KMS-11 (cell line): ENCODE measurements around the gene PFDN5.
"Not testable (repeated sequence)": the region's sequence is repeated elsewhere in the genome, so short reads cannot be mapped to it uniquely, and the experiment has no call there.

Experiments
- H2AFZ ChIP-seq: fragments of 200-600 bp; sonication (generic); 2 replicates; pipeline ENCODE4 v1.6.1; 2016; ENCODE audit warnings: antibody characterized with exemption, mixed run types, low read depth
- H3K27ac ChIP-seq: fragments of 200-600 bp; sonication (generic); 2 replicates; pipeline ENCODE4 v1.6.1; 2016; ENCODE audit warnings: mild to moderate bottlenecking, mixed run types
- H3K27me3 ChIP-seq: fragments of 200-600 bp; sonication (generic); 2 replicates; pipeline ENCODE4 v1.6.1; 2017; ENCODE audit warnings: mild to moderate bottlenecking, low read depth, mixed run types, moderate library complexity; ENCODE audit not compliant: insufficient read depth
- H3K36me3 ChIP-seq: fragments of 200-600 bp; sonication (generic); 2 replicates; pipeline ENCODE4 v1.6.1; 2017; ENCODE audit warnings: mild to moderate bottlenecking, mixed run types; ENCODE audit not compliant: insufficient read depth
- H3K4me1 ChIP-seq: fragments of 200-600 bp; sonication (generic); 2 replicates; pipeline ENCODE4 v1.6.1; 2016; ENCODE audit warnings: mild to moderate bottlenecking, low read depth, mixed run types; ENCODE audit not compliant: poor library complexity, severe bottlenecking
- H3K4me2 ChIP-seq: fragments of 200-600 bp; sonication (generic); 2 replicates; pipeline ENCODE4 v1.7.0; 2016; ENCODE audit warnings: mild to moderate bottlenecking, mixed run types
- H3K4me3 ChIP-seq: fragments of 200-600 bp; sonication (generic); IDR thresholded peaks from 2 replicates; pipeline ENCODE4 v1.6.1; 2017; ENCODE audit warnings: low read depth, low read length, mixed read lengths; ENCODE audit not compliant: insufficient read depth
- H3K79me2 ChIP-seq: fragments of 200-600 bp; sonication (generic); 2 replicates; pipeline ENCODE4 v1.6.1; 2016; ENCODE audit warnings: low read depth, mixed run types; ENCODE audit not compliant: insufficient read depth
- H3K9ac ChIP-seq: fragments of 200-600 bp; sonication (generic); 2 replicates; pipeline ENCODE4 v1.6.1; 2016; ENCODE audit warnings: mild to moderate bottlenecking, mixed run types
- H4K20me1 ChIP-seq: fragments of 200-600 bp; sonication (generic); 2 replicates; pipeline ENCODE4 v1.6.1; 2016; ENCODE audit warnings: mild to moderate bottlenecking, mixed run types; ENCODE audit not compliant: insufficient read depth
- CTCF ChIP-seq: fragments of 200-600 bp; sonication (generic); conservative IDR thresholded peaks from 2 replicates; pipeline ENCODE4 v1.6.1; 2017; ENCODE audit warnings: low read depth, mild to moderate bottlenecking, antibody characterized with exemption, low read length, moderate library complexity, mixed read lengths

Gene PFDN5

DNA sequence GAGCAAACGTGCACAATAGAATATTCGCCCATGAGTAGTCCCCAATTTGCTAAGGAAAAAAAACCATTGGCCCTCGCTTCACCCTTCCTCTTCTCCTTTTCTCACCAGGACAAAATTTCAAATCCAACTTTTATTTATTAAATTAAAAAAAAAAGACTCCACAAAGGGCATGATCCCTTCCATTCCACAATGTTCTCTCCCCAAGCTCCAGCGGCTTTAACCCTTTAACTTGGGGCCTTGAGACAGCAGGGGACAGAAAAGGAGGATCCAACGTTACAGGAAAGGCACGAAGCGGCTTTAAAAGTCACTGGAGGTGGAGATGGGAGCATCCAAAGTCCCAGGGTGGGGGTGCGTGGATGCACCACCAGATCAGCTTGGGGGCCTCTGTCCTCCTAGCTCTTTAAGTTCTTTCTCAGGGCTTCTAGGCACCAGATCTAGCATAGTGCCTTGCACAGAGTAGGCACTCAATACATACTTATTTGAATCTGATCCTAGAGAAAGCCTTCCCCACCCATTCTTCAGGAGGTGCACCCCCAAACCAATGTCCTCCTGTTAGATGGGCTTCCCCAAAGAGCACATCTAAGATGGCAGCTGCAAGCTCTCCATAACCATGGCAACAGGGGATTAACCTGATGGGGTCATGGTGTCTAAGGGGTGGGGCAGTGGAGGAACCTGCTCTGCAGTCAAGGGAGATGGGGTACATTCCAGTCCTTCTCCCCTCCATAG lies 31.3 kb downstream of the PFDN5 start:
- Histone ChIP-seq H3K27me3 (no peaks in the 10 kb centered on the region), H3K79me2 (no peaks in the 10 kb centered on the region), H2AFZ (no peak overlapping the region), H4K20me1 (no peaks in the 10 kb centered on the region), H3K36me3 (no peaks in the 10 kb centered on the region), H3K4me2 (peak overlapping the region; percentile 97; the same call in 1 of the 2 replicates), H3K4me1 (peaks cover 54% of the 10 kb centered on the region), H3K4me3 (no peak overlapping the region), H3K9ac (no peak overlapping the region), H3K27ac (no peak overlapping the region)
- no peak for TF ChIP-seq CTCF

GRCh38 chr12:53327435-53328042 lies 32.2 kb downstream of the PFDN5 start:
- no peak overlapping the region for H2AFZ ChIP-seq
- no peak overlapping the region for H3K9ac ChIP-seq

DNA sequence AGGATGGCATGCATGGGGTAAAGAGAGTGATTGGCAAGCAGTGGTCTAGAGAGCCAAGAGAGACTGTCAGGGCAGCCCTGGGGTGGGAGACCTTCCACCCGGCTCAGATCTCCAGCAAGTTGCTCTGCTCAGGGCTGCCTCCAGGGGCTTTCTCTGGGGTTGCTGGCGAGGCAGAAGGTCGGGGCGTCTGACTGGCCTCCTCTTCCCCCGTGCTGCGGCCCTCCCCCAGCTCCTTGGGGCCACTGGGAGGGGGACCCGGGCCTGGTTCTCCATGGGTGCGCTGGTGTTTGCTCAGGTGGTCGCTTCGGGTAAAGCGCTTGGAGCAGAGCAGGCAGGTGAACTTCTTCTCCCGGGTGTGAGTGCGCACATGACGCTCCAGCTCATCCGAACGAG lies 32.7 kb downstream of the PFDN5 start:
- Histone ChIP-seq H3K4me2 (no peak overlapping the region), H4K20me1 (no peaks in the 10 kb centered on the region), H3K4me3 (no peak overlapping the region), H3K27ac (no peak overlapping the region), H3K79me2 (no peaks in the 10 kb centered on the region), H2AFZ (no peak overlapping the region), H3K4me1 (peaks cover 39% of the 10 kb centered on the region), H3K9ac (no peak overlapping the region), H3K36me3 (no peaks in the 10 kb centered on the region), H3K27me3 (no peaks in the 10 kb centered on the region)
- no peak for TF ChIP-seq CTCF

More at GRCh38 chr12:53327435-53328042, 32.2 kb downstream of the PFDN5 start:
- H3K36me3 ChIP-seq = no peaks in the 10 kb centered on the region
- no peak overlapping the region for H3K4me2 ChIP-seq
- peaks cover 44% of the 10 kb centered on the region for H3K4me1 ChIP-seq
- no peaks in the 10 kb centered on the region for H4K20me1 ChIP-seq
- H3K27ac ChIP-seq = no peak overlapping the region
- no peaks in the 10 kb centered on the region for H3K79me2 ChIP-seq
- TF ChIP-seq CTCF = peak; percentile 97
- H3K4me3 ChIP-seq = no peak overlapping the region
- H3K27me3 ChIP-seq = no peaks in the 10 kb centered on the region

DNA sequence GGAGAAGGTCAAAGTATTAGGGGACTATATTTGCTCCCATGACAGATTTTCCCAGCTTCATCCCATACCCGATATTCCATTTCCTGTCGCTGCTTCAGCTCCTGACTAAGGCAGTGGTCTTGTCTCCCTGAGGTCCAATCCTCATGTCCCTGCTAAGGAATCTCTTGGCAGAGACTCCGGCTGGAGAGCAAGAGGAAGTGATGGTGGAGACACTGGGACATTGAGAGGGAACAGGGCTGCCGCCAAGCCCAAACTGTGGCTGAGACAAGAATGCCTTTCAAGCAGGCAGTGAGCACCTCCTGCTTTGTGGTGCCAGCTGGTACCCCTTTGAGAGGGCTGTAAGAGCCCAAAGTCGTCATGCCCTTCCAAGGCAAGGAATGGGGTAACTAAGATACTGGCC lies 35.3 kb downstream of the PFDN5 start:
- H3K36me3 ChIP-seq = no peaks in the 10 kb centered on the region

DNA sequence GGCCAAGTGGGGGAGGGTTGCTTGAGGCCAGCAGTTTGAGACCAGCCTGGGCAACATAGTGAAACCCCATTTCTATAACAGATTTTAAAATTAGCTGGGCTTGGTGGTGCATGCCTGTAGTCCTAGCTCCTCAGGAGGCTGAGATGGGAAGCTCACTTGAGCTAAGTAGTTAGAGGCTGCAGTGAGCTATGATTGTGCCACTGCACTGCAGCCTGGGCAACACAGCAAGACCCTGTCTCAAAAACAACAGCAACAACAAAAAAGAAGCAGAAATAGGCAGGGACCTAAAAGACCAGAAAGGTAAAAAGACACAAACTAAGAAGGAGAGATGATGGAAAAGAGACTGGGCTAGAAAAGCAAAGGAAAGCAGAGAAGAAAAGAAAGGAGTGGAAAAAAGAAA lies 37.0 kb downstream of the PFDN5 start:
- not testable (repeated sequence) for H3K27me3 ChIP-seq, H3K27ac ChIP-seq, H3K4me2 ChIP-seq, H4K20me1 ChIP-seq, H3K9ac ChIP-seq, H3K4me3 ChIP-seq, H3K79me2 ChIP-seq, H3K4me1 ChIP-seq, H3K36me3 ChIP-seq, H2AFZ ChIP-seq

More for the DNA sequence above, 35.3 kb downstream of the PFDN5 start:
- Histone ChIP-seq H3K79me2 (no peaks in the 10 kb centered on the region), H3K27me3 (peaks cover 4% of the 10 kb centered on the region; the same call in 1 of the 2 replicates), H4K20me1 (no peaks in the 10 kb centered on the region), H3K4me2 (no peak overlapping the region), H3K9ac (no peak overlapping the region), H3K27ac (no peak overlapping the region), H2AFZ (no peak overlapping the region), H3K4me3 (no peak overlapping the region), H3K4me1 (peaks cover 22% of the 10 kb centered on the region)
- no peak for TF ChIP-seq CTCF
